T-helper 1 cell treated with Interleukin-12 subunit alpha and Interleukin-12 subunit beta and Interleukin-4 antibody, amounts not matched to agents 30 ng/mL and 1 ng/mL, for 36 hours (primary cell): ENCODE data around the gene UNCX. TPM values are rescaled to one million over a fixed set of nuclear protein-coding genes. Genes with fewer than 3 reads are reported as not detected.

Experiments used
- intact Hi-C: fragments of 100-400 bp; cut with micrococcal nuclease; formaldehyde crosslinking; loops from one replicate; pipeline ENCODE4 v1.15.1; 2024
- total RNA-seq: library from RNA; stranded (reverse); gene quantifications from 2 replicates; pipeline ENCODE4 v1.2.3, GENCODE V29; 2022

UNCX gene
- total RNA-seq, 1 donor from 2014 or later, result not detected

DNA sequence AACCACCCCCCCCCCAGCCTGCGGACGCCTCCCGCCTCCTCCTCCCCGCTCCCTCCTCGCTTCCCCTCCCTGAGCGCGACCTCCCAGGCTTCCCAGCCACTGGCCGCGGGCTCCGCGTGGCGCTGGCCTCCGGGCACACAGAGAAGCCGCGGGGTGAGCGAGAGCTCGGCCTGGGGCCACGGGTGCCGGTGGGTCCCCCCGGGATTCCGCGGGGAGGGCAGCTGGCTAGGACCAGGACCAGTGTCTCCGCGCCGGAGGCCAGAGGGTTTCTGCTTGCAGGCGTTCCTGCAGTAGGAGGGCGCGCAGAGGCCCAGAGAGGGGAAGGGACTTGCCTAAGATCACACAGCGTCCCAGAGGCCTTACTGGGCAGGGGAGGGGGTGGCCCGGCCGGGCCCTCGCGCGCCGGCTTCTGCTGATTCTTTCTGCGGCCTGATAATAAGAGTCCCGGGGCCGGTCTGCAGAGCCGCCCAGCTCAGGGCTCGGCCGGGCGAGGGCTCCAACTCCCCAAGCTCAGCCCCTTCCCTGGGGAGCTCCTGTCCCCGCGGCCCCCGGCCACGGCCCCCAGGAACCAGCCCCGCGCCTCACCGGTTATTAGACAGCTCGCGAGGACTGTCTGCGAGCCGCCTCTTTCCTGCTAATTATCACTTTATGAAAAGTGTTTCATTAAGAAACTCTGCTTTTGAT is 10.1 kb downstream of the UNCX start:
- intact Hi-C loops, result loop anchor here (10.0 kb wide), 1 partner anchor 422 kb away; no protein-coding TSS in a partner anchor

DNA sequence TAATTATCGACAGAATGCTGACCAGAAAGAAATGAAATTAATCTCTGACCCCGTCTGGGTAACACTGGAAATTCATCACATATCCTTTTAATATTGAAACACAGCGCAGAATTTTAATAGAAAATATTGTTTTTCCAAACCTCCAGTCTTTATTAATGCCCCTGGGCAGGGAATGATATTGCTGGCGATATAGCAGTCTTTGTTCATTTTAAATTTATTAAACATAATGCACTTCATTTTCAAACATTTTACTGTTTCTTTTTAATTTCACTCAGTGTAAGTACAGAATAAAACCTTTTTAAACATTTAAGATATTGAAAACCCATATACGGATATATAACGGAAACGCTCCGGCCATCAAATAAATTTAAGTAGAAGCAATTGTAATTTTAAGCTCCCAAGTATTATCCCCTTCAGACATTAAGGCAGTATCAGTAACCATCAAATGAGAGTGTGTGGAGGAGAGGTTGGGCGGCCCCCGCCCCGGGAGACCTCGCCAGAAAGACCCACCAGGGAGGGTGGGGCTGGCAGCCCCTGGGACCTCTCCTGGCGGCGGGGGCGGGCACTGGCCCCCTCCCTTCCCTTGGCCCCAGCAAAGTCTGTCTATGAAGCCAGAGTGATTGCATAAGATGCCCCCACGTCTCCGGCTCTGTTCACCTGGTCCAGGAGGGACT is 10.8 kb downstream of the UNCX start:
- intact Hi-C loops, result loop anchor here (10.0 kb wide), 1 partner anchor 421 kb away; no protein-coding TSS in a partner anchor

GRCh38 chr7:1243964-1244416 is 11.3 kb downstream of the UNCX start:
- intact Hi-C loops, result loop anchor here (10.0 kb wide), 1 partner anchor 421 kb away; no protein-coding TSS in a partner anchor

- intact Hi-C loops, result loop anchor here (10.0 kb wide), 1 partner anchor 420 kb away; no protein-coding TSS in a partner anchor
These were observed 12.2 kb downstream of the UNCX start for GRCh38 chr7:1244700-1245523.

DNA sequence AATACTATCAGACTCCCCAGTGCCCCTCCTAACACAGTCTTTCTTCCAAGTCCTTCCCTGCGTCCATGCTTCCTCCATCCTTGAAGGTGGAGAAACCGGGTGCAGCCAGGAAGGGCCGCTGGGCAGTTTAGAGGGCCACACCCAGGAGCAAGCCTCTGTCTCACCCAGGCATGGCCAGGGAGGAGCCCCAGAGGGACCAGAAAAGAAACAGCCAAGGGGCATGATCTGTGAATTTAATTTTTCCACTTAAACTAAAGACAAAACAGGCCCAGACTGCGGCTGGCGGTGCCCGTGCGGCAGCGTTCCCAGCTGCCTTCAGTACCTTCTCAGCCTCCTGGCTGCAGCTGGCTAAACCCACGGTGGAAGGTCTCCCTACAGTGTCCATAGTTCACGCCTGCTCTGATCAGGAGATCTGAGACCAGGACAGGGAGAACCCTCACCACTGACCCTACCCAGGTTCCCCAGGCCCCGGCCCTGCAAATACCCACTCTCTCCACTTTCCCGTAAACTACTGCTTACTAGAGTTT is 12.9 kb downstream of the UNCX start:
- intact Hi-C loops, result loop anchor here (10.0 kb wide), 1 partner anchor 419 kb away; no protein-coding TSS in a partner anchor

- intact Hi-C loops, result loop anchor here (10.0 kb wide), 1 partner anchor 418 kb away; no protein-coding TSS in a partner anchor
These were observed 13.6 kb downstream of the UNCX start for GRCh38 chr7:1246160-1246870.

- intact Hi-C loops, result loop anchor here (10.0 kb wide), 1 partner anchor 418 kb away; no protein-coding TSS in a partner anchor
These were observed 14.3 kb downstream of the UNCX start for GRCh38 chr7:1246871-1247526.

DNA sequence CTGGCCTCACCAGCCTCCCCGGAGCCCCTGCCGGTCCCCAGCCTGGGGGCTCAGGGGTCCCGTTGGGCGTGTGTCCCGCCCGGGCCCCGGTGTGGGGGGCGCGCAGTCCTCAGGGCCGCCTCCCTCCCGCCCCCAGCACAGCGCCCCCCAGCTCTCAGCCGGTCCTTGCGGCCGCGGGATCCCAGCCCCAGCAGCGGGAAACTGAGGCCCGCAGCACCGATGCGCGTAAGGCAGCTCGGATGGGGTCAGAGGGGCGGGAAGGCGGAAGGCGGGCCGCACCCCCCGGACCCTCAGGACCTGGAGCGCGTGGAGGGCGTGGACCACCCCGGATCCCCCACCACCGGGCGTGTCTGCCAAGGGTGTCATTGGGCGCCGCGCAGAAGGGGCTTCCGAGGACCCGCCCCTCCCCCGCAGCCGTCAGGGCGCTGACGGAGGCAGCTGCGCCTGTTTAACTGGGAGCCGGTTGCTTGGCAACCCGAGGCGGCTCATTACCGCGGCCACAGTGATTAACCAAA is 14.9 kb downstream of the UNCX start:
- intact Hi-C loops, result loop anchor here (10.0 kb wide), 1 partner anchor 417 kb away; no protein-coding TSS in a partner anchor

DNA sequence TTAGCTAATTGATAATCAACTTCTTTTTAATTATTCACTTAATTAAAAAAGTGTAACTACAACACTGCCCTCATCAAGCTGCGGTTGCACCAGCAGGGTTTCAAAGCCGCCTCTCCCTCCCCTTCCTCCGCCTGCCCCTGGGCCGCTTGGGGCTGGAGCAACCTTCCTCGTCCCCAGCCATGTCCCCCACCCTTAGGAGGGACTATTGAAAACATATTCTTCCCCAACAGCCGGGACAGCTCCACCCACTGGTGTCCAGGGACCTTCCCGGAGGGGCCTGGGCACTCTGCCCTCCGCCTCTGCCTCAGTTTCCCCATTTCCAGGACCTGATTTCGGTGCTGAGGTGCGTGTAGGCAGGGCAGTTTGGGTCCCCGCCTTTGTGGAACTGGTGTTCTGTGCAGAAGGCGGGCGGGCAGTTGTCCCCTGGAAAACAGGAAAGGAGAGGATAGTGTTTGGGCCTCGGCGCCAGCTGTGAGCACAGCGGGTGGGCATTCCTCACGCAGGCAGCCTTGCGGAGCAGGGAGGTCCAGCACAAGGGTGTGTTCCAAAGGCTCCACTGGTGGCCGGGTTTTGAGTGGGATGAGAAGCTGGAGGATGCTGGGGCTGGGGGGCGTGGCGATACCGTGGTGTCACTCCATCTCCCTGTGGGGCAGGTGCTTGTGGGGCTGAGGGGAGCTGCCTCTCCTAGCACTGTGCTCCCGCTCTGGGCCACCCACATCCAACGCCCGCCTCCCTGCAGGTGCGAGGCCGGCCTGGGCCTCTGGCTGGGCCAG is 15.7 kb downstream of the UNCX start:
- intact Hi-C loops, result loop anchor here (10.0 kb wide), 1 partner anchor 416 kb away; no protein-coding TSS in a partner anchor

DNA sequence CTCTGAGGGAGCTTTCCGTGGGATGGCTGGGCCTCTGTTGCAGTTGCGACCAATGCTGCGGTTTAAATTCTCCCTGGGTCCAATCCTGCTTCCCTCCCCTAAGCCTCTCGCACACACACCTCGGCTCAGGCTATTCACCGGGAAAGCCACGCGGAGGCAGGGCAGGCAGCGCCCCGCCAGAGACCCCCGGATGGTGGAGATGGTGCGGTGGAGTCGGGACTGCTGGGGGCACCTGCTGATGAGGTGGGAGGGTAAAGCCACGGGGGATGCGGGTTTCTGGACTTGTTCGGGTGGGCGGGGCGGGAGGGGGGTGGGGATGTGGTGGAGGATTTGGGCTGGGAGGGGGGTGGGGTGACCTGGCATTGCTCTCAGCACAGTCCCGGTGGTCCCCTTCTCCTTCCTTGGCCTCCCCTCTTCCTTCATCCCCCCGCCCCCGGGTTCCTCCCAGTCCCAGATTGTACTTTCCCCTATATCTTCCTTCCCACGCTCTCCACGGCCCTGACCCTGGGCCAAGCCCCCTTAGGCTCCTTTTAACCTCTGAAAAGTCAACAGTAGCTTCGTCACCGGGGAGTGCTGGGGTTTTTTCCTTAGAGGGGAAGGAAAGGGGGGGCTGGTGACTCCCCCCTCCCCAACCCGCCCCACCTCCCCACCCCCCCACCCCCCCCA is 16.4 kb downstream of the UNCX start:
- intact Hi-C loops, result loop anchor here (10.0 kb wide), 1 partner anchor 416 kb away; no protein-coding TSS in a partner anchor

DNA sequence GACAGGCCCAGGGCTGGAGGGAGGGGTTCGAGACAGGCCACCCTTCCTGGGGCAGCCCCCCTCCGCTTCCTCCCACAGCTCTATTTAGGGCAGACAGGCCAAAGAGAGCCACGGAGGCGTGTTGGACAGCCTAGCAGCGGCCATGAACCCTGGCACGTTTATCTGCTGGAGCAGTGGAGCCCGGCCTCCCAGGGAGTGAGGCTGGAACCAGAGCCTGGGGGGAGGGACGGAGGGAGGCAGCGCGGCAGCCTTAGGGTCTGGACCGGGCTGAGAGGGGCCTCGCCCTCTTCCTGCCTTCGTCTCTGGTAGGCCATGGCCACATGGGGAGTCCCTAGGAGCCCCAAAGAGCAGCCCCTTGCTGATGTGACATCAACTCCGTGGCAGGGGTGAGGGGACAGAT is 17.1 kb downstream of the UNCX start:
- intact Hi-C loops, result loop anchor here (10.0 kb wide), 1 partner anchor 415 kb away; no protein-coding TSS in a partner anchor

DNA sequence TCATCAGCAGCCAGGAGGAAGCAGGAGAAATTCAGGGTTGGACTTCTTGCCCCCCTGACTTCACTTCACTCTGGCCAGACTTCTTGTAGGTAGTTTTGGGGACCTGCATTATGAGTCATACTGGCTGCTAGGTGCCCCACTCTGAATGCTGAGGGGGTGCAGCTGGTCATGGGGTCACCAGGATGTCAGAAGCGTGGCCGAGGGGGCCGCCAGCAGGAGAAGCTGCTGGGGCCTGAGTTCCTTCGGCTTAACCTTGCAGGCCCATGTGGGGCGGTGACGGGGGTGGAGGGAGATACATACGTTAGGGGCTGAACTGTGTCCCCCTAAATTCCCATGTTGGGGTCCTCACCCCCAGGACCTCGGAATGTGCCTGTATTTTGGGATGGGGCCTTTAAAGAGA is 18.2 kb downstream of the UNCX start:
- intact Hi-C loops, result no loop called here

DNA sequence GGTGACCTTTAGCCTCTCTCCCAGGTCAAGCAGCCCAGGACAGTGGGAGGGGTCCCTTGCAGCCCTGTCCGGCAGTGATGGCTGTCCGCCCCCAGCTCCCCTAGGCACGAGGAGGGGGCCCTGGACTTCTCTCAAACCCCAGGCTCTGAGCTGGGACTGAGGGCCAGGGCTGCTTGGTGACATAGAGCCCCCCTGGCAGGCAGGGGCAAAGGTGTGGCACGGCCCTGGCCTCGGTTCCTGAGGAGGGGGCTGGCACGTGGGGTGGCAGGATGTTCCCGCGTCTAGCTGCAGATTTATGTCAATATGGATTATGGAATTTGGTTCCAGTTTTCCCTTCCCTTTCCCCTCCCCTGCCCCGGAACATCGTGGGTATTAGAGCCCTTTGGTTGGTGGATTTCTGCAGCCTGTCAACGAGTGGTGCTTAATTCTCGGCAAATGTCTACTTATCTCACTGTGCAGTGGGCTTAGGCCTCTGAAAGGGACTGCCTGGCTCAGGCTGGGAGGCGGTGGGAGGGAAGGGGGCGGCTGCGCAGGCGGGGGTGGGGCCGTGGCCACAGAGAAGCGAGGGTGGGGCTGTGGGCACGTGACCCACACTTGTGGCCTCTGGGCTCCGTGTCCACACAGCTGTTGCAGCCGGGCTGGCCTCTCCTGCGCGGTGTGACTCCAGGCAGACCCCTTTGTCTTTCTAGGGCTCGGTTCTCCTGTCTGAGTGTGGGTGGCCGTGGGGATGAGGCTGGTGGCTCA is 19.3 kb downstream of the UNCX start:
- intact Hi-C loops, result no loop called here

- intact Hi-C loops, result no loop called here
These were observed 19.9 kb downstream of the UNCX start for GRCh38 chr7:1252540-1253090.

- intact Hi-C loops, result no loop called here
These were observed 21.1 kb downstream of the UNCX start for GRCh38 chr7:1253681-1254181.

GRCh38 chr7:1254281-1255079 is 21.8 kb downstream of the UNCX start:
- intact Hi-C loops, result no loop called here
